Esophagus squamous epithelium (tissue), 4 donors: Measurements from ENCODE around the gene TUFM.

Experiments used
- POLR2A ChIP-seq, 4 donors: fragments of 450-650 bp; IDR thresholded peaks; one replicate each; pipeline ENCODE4 v1.6.1; 2017; ENCODE audit warnings: antibody characterized with exemption in 4 of 4, mild to moderate bottlenecking in 4 of 4, moderate library complexity in 3 of 4
- TF ChIP-seq, protein P1 (sequence below), 6 experiments: fragments of 450-650 bp in 4 of 6; fragments of 200-600 bp in 2 of 6; sonication (generic) in 2 of 6; IDR thresholded peaks; one replicate each; pipeline ENCODE4 v1.5.1; 2016 to 2019; ENCODE audit warnings: antibody characterized with exemption in 6 of 6, mild to moderate bottlenecking in 4 of 6, moderate library complexity in 4 of 6

DNA sequence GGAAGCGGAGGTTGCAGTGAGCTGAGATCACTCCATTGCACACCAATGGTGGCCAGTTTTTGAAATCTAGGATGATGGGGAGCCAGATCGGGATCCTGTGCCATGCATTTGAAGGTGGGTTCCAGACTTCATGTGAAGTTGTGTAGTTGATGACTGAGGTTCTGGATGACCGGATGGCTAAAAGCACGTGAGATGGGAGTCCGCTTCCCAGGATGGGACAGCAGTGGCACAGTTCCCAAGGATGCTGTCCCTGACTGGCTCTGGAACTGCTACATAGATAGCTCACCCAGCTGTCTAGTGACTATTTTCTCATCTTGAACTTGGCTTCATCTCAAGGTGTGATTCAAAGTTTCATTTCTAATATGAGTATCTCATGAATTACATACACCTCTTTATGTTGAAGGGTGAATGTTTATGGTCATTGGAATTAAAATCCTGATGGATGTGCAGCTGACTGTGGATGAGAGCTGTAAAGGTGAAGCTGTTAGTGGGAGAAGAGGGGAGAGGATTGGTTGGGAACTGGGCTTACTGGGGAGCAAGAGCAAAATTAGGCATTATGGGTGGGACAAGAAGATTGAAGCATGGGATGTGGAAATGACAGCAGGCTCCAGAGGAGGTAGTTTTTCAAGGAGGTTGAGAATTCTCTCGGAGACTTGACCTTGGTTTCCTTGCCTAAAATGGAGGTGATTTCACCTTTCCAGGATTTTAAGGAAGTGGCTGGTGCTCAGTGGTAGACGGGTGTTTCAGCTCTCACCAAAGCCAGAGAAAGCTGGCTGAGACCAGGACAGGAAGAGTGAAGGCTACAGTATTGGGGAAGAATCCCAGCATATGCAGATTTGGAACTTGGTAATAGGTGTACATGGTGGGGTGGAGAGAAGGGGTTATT, 8.2 kb downstream of the TUFM start:
- TF ChIP-seq POLR2A (IDR thresholded peaks at IDR 0.05), result no peak
- TF ChIP-seq, protein P1, sequence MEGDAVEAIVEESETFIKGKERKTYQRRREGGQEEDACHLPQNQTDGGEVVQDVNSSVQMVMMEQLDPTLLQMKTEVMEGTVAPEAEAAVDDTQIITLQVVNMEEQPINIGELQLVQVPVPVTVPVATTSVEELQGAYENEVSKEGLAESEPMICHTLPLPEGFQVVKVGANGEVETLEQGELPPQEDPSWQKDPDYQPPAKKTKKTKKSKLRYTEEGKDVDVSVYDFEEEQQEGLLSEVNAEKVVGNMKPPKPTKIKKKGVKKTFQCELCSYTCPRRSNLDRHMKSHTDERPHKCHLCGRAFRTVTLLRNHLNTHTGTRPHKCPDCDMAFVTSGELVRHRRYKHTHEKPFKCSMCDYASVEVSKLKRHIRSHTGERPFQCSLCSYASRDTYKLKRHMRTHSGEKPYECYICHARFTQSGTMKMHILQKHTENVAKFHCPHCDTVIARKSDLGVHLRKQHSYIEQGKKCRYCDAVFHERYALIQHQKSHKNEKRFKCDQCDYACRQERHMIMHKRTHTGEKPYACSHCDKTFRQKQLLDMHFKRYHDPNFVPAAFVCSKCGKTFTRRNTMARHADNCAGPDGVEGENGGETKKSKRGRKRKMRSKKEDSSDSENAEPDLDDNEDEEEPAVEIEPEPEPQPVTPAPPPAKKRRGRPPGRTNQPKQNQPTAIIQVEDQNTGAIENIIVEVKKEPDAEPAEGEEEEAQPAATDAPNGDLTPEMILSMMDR (IDR thresholded peaks at IDR 0.05), result no peak
